AG09319 (cell line): Measurements from ENCODE around the gene SYNJ2.

ENCODE experiments used
- DNase-seq: peaks from one replicate; pipeline ENCODE4 v3.0.0-alpha.2; 2010; ENCODE audit warnings: low read depth; ENCODE audit errors: extremely low read depth
- TF ChIP-seq, protein P1 (sequence below): IDR thresholded peaks from 2 replicates; pipeline ENCODE4 v1.5.1; 2011; ENCODE audit warnings: low read depth, mild to moderate bottlenecking, inconsistent platforms, low read length, moderate library complexity

SYNJ2 gene

DNA sequence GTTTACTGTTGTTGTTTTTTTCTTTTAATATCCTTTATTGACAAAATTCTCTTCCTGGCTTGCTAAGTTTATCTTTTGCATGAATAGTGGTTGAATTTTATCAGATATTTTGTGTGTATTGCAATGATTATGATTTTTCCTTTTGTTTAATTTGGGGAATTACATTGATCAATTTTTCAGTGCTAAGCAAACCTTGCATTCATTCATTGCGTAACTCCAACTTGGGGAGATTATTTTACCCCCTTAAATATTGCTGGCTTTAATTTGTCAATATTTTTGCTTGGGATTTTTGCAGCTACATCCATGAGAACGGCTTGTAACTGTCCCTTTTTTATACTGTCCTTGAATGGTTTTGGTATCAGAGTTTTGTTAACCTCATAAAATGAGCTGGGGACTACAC, 123.0 kb downstream of the SYNJ2 start:
- TF ChIP-seq, protein P1, sequence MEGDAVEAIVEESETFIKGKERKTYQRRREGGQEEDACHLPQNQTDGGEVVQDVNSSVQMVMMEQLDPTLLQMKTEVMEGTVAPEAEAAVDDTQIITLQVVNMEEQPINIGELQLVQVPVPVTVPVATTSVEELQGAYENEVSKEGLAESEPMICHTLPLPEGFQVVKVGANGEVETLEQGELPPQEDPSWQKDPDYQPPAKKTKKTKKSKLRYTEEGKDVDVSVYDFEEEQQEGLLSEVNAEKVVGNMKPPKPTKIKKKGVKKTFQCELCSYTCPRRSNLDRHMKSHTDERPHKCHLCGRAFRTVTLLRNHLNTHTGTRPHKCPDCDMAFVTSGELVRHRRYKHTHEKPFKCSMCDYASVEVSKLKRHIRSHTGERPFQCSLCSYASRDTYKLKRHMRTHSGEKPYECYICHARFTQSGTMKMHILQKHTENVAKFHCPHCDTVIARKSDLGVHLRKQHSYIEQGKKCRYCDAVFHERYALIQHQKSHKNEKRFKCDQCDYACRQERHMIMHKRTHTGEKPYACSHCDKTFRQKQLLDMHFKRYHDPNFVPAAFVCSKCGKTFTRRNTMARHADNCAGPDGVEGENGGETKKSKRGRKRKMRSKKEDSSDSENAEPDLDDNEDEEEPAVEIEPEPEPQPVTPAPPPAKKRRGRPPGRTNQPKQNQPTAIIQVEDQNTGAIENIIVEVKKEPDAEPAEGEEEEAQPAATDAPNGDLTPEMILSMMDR = no peak
- no peak for DNase-seq

DNA sequence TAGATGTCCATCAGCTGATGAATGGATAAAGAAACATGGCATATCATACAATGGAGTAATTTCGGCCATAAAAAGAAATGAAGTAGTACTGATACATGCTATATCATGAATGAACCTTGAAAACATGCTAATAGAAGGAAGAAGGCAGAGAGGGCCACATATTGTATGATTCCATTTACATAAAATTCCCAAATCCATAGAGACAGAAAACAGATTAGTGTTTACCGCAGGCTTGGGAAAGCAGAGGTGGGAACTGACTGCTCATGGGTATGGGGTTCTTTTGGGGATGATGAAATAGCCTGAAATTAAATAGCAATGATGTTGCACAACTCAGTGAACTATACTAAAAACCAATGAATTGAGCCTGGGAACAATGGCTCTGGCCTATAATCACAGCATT, 128.1 kb downstream of the SYNJ2 start:
- DNase-seq = no peak
- TF ChIP-seq, protein P1 = no peak

DNA sequence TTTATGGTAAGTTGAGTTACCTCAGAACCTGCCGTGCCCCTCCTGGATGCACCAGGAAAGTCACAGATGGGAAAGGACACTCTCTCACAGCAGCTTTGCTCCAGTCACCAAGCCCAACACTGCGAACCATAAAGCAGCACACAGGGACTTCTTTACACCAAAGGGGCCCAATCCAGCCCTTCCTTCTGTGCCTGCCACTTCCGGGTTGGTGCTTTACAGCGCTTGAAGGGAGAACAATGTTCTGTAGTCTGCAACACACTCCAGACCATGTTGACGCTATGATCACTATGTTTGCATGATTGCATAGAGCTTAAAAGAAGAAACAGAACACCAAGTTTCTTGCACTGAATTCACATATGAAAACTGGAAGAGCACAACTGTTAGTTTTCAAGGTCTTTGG, 129.3 kb downstream of the SYNJ2 start:
- DNase-seq = no peak
- TF ChIP-seq, protein P1 = no peak

DNA sequence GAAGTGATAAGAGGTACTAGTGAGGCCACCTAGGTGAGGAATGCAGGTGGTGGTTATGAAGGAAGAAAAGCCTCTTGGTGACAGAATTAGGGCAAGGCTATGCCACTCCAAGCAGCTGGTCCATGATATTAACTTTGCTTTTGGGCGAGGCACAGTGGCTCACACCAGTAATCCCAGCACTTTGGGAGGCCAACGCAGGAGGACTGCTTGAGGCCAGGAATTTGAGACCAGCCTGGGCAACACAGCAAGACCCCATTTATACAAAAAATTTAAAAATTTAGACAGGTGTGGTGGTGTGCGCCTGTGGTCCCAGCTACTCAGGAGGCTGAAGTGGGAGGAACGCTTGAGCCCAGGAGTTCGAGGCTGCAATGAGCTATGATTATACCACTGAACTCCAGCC, 130.3 kb downstream of the SYNJ2 start:
- TF ChIP-seq, protein P1 = no peak
- DNase-seq = no peak

DNA sequence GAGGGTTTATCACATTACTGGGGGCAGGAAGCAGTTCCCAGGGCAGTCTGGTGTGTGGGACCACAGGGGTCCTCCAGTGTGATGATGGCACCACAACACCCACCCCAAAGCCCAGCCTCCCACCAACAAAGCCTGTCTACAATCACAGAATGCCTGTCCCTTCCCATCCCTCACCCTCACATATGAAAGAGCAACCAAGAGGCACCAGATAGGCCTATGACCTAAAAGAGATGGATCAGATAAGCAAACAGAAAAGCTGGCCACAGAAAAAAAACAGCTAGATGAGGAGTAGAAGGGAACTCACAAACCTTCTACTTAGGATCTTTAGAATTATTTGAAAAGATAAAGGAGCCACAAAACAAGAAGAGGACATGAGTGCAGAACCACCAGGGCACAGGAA, 132.1 kb downstream of the SYNJ2 start:
- TF ChIP-seq, protein P1 = no peak
- DNase-seq = no peak

DNA sequence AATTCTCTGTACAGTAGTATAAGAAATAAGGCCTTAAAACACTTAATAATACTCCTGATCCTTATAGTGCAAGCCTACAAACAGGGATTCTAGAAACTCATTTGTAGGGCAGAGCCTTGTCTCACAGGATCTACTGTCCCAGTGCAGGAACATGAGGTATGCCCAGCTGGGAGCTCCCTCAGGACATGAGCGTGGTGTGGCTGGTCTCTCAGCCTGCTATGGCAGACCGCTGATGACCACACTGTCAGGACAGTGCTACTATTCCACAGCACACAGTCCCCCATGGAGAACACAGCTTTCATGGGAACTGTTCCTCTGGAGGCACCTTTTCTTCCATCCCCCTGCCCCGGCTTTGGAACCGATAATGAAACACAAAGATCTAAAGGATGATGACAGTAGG, 133.4 kb downstream of the SYNJ2 start:
- TF ChIP-seq, protein P1 = no peak
- no peak for DNase-seq

DNA sequence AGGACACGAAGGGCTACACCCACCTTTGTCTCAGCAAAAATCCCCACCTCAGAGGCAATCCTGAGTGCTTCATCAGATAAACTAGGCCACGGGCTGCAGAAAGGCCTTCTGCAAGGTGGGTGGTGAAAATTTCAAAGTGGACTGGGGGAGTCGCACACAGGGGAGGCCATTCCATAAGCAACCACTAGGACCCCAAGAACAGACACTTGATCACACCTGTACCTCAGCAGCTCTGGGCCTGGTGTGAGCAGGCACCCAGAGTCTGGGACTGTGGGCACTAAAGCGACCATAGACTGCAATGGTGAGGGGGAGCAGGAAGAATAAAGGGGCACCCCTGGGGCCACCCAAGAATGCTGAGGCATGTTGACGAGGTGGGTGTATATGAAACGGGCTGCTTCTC, 133.8 kb downstream of the SYNJ2 start:
- TF ChIP-seq, protein P1 = no peak
- no peak for DNase-seq
